Superior temporal gyrus (tissue), 1 donor: ENCODE results near the gene TXNDC8.

Source experiments
- DNase-seq: peaks from one replicate; pipeline ENCODE4 v3.0.0-alpha.2; 2016; ENCODE audit errors: extremely low spot score

The TXNDC8 gene

DNA sequence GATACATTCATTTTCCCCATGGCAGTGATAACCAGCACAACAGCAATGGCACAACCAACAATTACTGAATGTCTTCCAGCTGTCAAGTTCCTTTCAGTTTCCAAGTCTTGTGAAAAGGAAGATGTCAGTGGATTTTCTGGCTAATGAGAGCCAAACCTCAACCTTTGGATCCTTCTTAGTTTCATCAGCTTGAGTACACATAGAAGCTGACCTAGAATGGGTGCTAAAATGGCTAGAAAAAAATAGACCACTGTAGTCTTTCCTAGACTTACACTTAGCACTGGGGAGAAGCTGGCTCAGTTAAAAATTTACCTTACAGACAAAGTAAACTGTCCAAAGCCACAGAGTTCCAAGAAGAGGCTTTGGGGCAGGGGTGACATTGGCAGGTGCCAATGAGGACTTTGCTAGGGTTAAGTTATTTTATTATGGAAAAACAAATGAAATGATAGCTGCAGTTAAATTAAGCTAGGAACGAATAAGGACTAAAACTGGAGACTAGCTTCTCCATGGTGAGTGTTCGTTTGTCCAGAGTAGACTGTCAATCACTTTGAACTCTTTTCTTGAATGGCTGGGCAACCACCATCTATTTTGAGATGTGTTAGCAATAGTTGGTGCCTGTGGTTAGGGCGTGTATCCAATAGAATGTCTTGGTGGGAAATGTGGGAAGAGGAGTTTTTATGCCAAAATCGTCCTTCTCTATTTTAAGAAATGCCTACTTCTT lies 55.5 kb downstream of the TXNDC8 start:
- peak; percentile 57 for DNase-seq

DNA sequence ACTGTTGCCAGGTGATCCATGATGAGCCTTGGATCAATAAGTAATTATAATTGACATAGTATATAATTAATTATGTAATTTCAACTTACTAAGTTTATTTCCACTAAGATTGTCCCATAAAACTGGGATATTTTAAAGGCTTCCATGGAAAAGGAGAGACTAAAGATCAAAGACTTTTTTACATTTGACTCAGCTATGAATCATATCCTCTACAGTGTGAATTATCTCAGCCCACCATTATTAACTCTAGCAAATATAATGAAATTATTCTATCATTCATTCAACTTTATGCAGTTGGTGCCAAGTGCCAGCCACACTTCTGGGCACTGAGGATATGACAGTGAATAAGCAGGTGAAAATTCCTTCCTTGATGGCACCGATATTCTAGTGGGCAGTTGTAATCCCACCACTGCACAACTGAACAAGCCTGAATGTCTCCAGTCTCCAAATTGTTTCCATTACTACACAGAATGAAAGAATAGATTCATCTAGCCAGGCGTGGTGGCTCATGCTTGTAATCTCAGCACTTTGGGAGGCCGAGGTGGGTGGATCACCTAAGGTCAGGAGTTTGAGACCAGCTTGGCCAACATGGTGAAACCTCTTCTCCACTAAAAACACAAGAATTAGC lies 59.5 kb downstream of the TXNDC8 start:
- DNase-seq: no peak

DNA sequence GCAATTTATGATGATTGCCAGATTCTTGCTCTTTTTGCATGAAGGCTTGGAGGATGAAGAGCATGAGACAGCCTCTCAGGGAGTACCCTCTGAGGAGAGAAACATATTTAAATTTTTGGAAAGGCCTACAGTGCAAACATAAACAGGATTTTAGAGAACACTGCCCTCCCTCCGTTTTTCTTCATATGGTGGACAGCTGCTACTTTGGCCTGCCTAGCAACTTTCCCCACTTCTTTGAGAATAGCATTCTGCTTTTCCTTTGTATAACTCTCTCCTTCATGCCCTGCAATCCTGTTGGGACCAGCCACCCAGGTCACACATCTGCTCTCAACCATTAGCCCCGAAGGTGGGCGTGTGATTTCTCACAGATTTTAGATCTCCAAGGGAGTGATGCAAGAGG lies 60.9 kb downstream of the TXNDC8 start:
- DNase-seq: no peak

DNA sequence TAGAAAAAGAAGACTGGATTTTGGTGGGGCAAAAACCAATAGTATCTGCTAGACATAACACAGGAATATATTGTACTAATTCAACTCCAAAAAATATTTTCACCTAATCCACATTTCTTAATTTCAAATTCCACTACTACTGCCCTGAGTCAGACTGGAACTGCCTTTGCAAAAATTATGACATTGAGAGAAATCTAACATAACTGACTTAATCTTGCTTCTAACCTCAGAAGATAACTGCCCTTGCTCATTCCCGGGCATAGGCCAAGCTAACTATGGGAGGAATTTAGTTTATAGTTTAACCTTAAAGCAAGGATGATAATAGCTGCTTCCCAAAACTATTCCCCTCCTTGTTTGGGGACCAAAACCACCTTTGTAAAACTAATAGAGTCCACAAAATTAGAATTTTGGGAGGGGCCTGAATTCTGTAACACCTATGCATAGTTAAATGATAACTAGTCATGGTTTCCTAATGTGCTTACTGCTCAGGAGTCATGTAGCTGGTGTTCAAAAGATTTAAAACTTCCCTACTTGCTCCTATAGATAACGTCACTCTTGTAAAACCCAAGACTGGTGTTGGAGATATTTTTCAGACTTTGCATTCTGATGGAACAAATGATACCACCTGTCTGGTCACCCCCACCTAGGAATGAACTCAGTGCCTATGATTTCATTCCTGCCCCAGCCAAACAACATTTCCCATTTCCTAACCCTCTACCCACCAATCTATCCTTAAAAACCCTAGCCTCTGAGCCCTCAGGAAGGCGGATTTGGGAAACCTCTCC lies 67.3 kb downstream of the TXNDC8 start:
- DNase-seq: no peak

DNA sequence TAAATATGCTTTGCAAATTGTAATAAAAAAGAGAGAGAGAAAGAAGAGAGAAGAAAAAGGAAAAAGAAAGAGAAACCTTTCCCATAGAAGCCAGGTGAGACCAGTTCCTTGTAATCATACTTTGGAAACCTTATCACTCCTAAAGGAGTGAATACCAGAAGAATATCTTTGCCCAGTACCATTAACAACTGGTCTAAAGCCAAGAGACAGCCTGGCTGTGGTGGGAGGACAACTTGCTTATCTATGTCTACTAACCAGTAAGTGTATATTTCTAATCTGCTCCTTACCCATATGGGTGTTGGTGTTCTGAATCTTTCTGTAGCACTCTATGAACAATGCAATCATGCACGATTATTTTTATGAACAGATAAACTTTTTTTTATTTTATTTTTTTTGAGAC lies 70.9 kb downstream of the TXNDC8 start:
- no peak for DNase-seq

GRCh38 chr9:110261632-110262031 lies 76.0 kb downstream of the TXNDC8 start:
- DNase-seq: no peak

DNA sequence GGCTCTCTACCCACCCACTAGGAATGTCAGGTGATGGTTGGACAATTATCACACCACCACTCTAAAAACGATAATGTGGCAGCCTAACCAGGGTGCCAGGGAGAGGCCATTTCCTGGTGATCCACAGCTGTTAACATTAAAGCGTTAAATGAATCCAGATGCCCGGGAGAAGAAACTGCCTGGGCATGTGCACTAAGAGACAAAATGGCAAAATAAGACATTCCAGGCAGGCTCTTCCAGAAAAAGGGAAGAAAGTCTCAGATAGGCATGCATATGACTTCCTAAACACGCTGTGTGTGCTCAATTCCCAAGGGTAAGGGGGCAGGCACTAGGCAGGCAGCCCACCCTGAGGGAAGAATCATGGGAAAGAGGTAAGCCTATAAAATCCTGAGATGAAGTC lies 76.8 kb downstream of the TXNDC8 start:
- DNase-seq: no peak

- no peak for DNase-seq
Measured at GRCh38 chr9:110259566-110259965, 78.1 kb downstream of the TXNDC8 start.

- no peak for DNase-seq
Measured at GRCh38 chr9:110258690-110259091, 79.0 kb downstream of the TXNDC8 start.

GRCh38 chr9:110257956-110258355 lies 79.7 kb downstream of the TXNDC8 start:
- DNase-seq: no peak

DNA sequence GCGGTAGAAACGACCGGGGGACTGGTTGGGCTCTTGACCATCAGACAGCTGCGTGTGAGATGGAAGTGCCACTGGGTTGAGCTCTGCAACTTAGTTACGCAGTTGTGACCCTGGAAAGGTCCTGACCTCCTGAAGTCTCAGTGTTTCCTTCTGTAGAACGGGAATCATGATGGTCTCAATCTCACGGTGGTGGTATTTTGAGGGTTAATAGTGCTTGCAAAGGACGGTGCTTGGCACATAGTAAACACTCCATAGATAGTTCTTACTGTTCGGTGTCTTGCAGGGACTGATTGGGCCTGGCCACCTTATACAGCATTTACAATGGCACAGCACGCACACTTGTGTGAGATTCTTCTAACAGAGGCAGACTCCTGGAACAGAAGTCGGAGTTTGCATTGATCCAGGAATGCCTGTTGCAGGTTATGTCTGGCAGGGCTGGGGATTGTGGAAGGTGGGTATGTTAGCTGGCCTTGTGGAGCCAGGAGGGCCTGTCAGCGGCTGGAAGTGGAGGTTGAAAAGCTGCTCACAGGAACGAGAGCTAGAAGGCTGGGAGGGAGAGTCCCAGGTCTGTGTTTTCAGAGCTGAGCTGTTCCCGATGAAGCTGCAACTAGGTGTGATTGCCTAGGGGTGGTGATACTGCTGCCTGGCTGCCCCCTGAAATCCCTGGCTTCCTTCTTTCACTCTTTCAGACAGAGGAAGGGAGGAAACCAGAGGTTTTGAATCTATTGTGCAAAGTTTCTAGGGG lies 80.4 kb downstream of the TXNDC8 start:
- DNase-seq: peak; percentile 62

GRCh38 chr9:110256380-110257096 lies 81.1 kb downstream of the TXNDC8 start, which contains the start of gene TXN:
Gene TXN (minus strand): TSS chr9:110256507. CDS start chr9:110256435, 72 bp downstream.
- DNase-seq: peak; percentile 87

DNA sequence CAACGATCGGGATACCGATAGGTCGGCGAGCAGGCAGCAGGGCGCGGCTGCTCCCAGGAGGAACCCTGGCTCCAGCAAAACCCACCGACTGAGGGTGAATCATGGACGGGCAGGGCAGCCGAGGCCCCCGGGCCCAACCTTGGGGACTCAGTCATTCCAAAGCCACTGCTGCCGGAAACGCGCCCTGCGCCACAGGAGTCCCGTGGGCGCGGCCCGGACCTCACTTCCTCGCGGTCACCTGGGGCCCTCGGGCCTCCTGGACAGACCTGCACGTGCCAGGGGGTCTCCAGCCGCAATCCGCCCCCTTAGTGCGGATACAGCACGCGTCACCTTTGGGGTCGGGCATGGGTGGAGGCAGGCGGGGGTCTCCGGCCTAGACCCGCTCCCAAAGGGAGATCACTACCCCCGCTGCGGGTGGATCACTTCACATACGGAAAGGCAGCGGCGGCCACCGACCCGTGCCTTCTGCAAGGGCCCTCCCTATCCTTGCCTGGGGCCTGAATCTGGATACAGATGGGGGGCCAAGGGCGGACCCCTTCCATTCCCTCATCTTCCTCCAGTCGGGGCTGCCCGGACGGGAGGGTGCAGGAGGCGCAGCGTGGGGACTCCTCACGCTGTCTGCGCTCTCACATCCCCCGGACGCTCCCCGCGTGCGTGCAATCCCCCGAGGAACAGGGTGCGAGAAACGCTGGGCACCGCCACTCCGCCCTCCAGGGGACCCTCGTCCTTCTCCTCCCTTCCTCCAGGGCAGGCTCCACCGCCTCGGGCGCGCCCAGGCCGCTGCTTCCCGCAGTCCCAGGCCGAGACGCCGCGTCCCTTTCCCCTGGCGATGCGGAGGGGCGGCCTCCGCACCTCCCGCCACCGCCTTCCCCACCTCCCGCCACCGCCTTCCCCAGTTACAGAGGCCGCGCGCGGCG lies 81.9 kb downstream of the TXNDC8 start:
- DNase-seq: no peak

DNA sequence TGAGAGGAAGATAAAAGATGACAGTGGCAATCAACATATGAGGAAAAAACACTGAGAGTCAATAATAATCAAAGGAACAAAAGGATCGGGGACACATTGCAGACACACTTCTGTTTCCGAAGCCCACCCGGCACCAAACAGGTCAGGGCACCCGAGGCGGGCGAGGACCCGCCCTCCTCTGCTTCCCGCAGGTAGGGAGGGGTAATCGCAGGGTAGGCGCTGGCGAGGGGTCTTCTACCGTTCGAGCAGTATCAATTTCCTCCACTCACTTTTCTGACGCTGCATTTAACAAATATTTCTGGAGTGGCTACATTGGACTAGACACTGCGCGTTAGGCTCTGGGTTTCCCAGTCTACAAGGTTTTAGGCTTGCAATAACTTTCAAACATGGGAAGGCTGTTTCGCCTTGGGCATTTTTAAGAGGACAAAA lies 82.6 kb downstream of the TXNDC8 start:
- DNase-seq: no peak

GRCh38 chr9:110254500-110254899 lies 83.2 kb downstream of the TXNDC8 start:
- DNase-seq: no peak
